Naive thymus-derived CD8-positive, alpha-beta T cell (primary cell): ENCODE results near the gene ZNF804B. TPM values are rescaled to one million over a fixed set of nuclear protein-coding genes. Genes with fewer than 3 reads are reported as not detected.

Experiments
- ATAC-seq, 2 donors: fragments of 150-1000 bp; cut with Tn5 transposase in 1 of 2; sonication (Bioruptor Pico), chemical (Tn5 transposase) in 1 of 2; 1 replicate in 1 of 2; 2 replicates in 1 of 2; pipeline ENCODE4 v1.10.0; 2021; ENCODE audit warnings: mild to moderate bottlenecking in 2 of 2, moderate library complexity in 2 of 2
- POLR2A ChIA-PET: fragments of 350-600 bp; sonication (Branson Sonifier 250); formaldehyde crosslinking; loops from one replicate; lab custom pipeline; 2021; ENCODE audit warnings: antibody characterized with exemption; lab: Charles Lee
- DNase-seq, 10 donors: peaks; one replicate each; pipeline versions ENCODE4 v3.0.0 to v3.0.0-alpha.2; 2020 to 2022
- H3K27ac Mint-ChIP-seq, 10 donors: one replicate each; pipeline ENCODE4 v1.8.0; 2020 to 2022; ENCODE audit warnings: mild to moderate bottlenecking in 10 of 10, mixed read lengths in 10 of 10, moderate library complexity in 4 of 10, inconsistent platforms in 1 of 10
- H3K27me3 Mint-ChIP-seq, 5 donors: one replicate each; pipeline ENCODE4 v1.8.0; 2021 to 2022; ENCODE audit warnings: mixed read lengths in 5 of 5
- H3K36me3 Mint-ChIP-seq, 3 donors: one replicate each; pipeline ENCODE4 v1.8.0; 2020 to 2022; ENCODE audit warnings: mixed read lengths in 3 of 3, mild to moderate bottlenecking in 2 of 3, inconsistent platforms in 1 of 3
- H3K4me1 Mint-ChIP-seq, 4 donors: one replicate each; pipeline ENCODE4 v1.8.0; 2021 to 2022; ENCODE audit warnings: mixed read lengths in 4 of 4
- H3K4me3 Mint-ChIP-seq, 10 donors: one replicate each; pipeline ENCODE4 v1.8.0; 2020 to 2022; ENCODE audit warnings: mild to moderate bottlenecking in 10 of 10, mixed read lengths in 10 of 10, moderate library complexity in 6 of 10, inconsistent platforms in 1 of 10
- H3K9me3 Mint-ChIP-seq, 9 donors: one replicate each; pipeline ENCODE4 v1.8.0; 2020 to 2022; ENCODE audit warnings: mixed read lengths in 9 of 9, mild to moderate bottlenecking in 3 of 9, inconsistent platforms in 1 of 9, moderate library complexity in 1 of 9
- polyA plus RNA-seq, 3 donors: library from polyadenylated mRNA; unstranded; fragments of 300-500 nt; fragmentation: Illumina TruSeq; gene quantifications; one replicate each; pipeline ENCODE4 v1.2.3, GENCODE V29; 2021
- total RNA-seq, 8 experiments: library from RNA in 2 of 8; stranded (reverse) in 2 of 8; gene quantifications; one replicate each; pipeline ENCODE4 v1.2.3 and lab custom pipeline; 2021 to 2026

ZNF804B gene
- total and polyA plus RNA-seq, 5 experiments from 2014 or later: not detected

GRCh38 chr7:88859288-88859687 is 99.8 kb downstream of the ZNF804B start:
- no peak for ATAC-seq
- POLR2A ChIA-PET: no interaction called here

GRCh38 chr7:88866265-88866863 is 106.9 kb downstream of the ZNF804B start:
- H3K9me3 Mint-ChIP-seq: peaks cover 0 to 10% (median 2%) of the 10 kb centered on the region in 9 donors
- peaks cover 0 to 4% (median 0%) of the 10 kb centered on the region in 3 donors for H3K36me3 Mint-ChIP-seq
- no peak for DNase-seq
- POLR2A ChIA-PET: no interaction called here
- no peak overlapping the region for H3K4me3 Mint-ChIP-seq
- H3K4me1 Mint-ChIP-seq: no peaks in the 10 kb centered on the region
- no peaks in the 10 kb centered on the region for H3K27me3 Mint-ChIP-seq
- no peak overlapping the region for H3K27ac Mint-ChIP-seq
- ATAC-seq: no peak

More at GRCh38 chr7:88859288-88859687, 99.8 kb downstream of the ZNF804B start:
- Mint-ChIP-seq H3K27me3 (peaks cover 0 to 6% (median 0%) of the 10 kb centered on the region in 5 donors), H3K27ac (no peak overlapping the region), H3K9me3 (peaks cover 0 to 6% (median 0%) of the 10 kb centered on the region in 9 donors), H3K36me3 (no peaks in the 10 kb centered on the region), H3K4me1 (no peaks in the 10 kb centered on the region), H3K4me3 (no peak overlapping the region)
- DNase-seq: no peak

- Mint-ChIP-seq H3K27me3 (no peaks in the 10 kb centered on the region), H3K4me1 (no peaks in the 10 kb centered on the region), H3K27ac (no peak overlapping the region), H3K9me3 (peaks cover 0 to 10% (median 4%) of the 10 kb centered on the region in 9 donors), H3K36me3 (peaks cover 0 to 4% (median 0%) of the 10 kb centered on the region in 3 donors), H3K4me3 (no peak overlapping the region)
- no peak for ATAC-seq
- DNase-seq: no peak
- POLR2A ChIA-PET: no interaction called here
These were observed 107.7 kb downstream of the ZNF804B start for GRCh38 chr7:88867158-88867557.

- H3K27me3 Mint-ChIP-seq: no peaks in the 10 kb centered on the region
- H3K36me3 Mint-ChIP-seq: peaks cover 0 to 4% (median 0%) of the 10 kb centered on the region in 3 donors
- POLR2A ChIA-PET: no interaction called here
- ATAC-seq: no peak
- no peak for DNase-seq
- peaks cover 0 to 6% (median 4%) of the 10 kb centered on the region in 9 donors for H3K9me3 Mint-ChIP-seq
- H3K4me3 Mint-ChIP-seq: no peak overlapping the region
- H3K27ac Mint-ChIP-seq: no peak overlapping the region
- no peaks in the 10 kb centered on the region for H3K4me1 Mint-ChIP-seq
These were observed 109.0 kb downstream of the ZNF804B start for GRCh38 chr7:88868456-88868855.

- no peak overlapping the region for H3K27ac Mint-ChIP-seq
- H3K36me3 Mint-ChIP-seq: no peaks in the 10 kb centered on the region
- H3K4me1 Mint-ChIP-seq: no peaks in the 10 kb centered on the region
- no peak overlapping the region for H3K4me3 Mint-ChIP-seq
- no peak for DNase-seq
- H3K27me3 Mint-ChIP-seq: no peaks in the 10 kb centered on the region
- peaks cover 0 to 2% (median 0%) of the 10 kb centered on the region in 9 donors for H3K9me3 Mint-ChIP-seq
- POLR2A ChIA-PET: no interaction called here
- no peak for ATAC-seq
These were observed 121.6 kb downstream of the ZNF804B start for GRCh38 chr7:88881136-88881535.

- peaks cover 0 to 4% (median 0%) of the 10 kb centered on the region in 5 donors for H3K27me3 Mint-ChIP-seq
- H3K36me3 Mint-ChIP-seq: no peaks in the 10 kb centered on the region
- no peaks in the 10 kb centered on the region for H3K4me1 Mint-ChIP-seq
- POLR2A ChIA-PET: no interaction called here
- DNase-seq (no peak), ATAC-seq (no peak)
- no peak overlapping the region for H3K27ac Mint-ChIP-seq
- H3K9me3 Mint-ChIP-seq: peaks cover 0 to 4% (median 0%) of the 10 kb centered on the region in 9 donors
- H3K4me3 Mint-ChIP-seq: no peak overlapping the region
These were observed 125.6 kb downstream of the ZNF804B start for GRCh38 chr7:88885131-88885530.

- H3K27me3 Mint-ChIP-seq: peaks cover 0 to 6% (median 0%) of the 10 kb centered on the region in 5 donors
- H3K4me1 Mint-ChIP-seq: no peaks in the 10 kb centered on the region
- H3K27ac Mint-ChIP-seq: no peak overlapping the region
- H3K9me3 Mint-ChIP-seq: peaks cover 0 to 4% (median 0%) of the 10 kb centered on the region in 9 donors
- ATAC-seq (no peak), DNase-seq (no peak)
- no peak overlapping the region for H3K4me3 Mint-ChIP-seq
- POLR2A ChIA-PET: no interaction called here
- no peaks in the 10 kb centered on the region for H3K36me3 Mint-ChIP-seq
These were observed 129.2 kb downstream of the ZNF804B start for GRCh38 chr7:88888684-88889083.

- Mint-ChIP-seq H3K27me3 (peaks cover 0 to 2% (median 0%) of the 10 kb centered on the region in 5 donors), H3K27ac (no peak overlapping the region), H3K4me3 (no peak overlapping the region), H3K36me3 (no peaks in the 10 kb centered on the region), H3K9me3 (no peaks in the 10 kb centered on the region), H3K4me1 (no peaks in the 10 kb centered on the region)
- DNase-seq: no peak
- POLR2A ChIA-PET: no interaction called here
- ATAC-seq: no peak
These were observed 151.0 kb downstream of the ZNF804B start for GRCh38 chr7:88910516-88910915.

GRCh38 chr7:88912852-88913251 is 153.4 kb downstream of the ZNF804B start:
- Mint-ChIP-seq H3K4me1 (no peaks in the 10 kb centered on the region), H3K27me3 (no peaks in the 10 kb centered on the region), H3K9me3 (no peaks in the 10 kb centered on the region), H3K36me3 (no peaks in the 10 kb centered on the region), H3K27ac (no peak overlapping the region), H3K4me3 (no peak overlapping the region)
- ATAC-seq: no peak
- POLR2A ChIA-PET: no interaction called here
- no peak for DNase-seq

- POLR2A ChIA-PET: no interaction called here
- Mint-ChIP-seq H3K27ac (no peak overlapping the region), H3K4me1 (no peaks in the 10 kb centered on the region), H3K27me3 (no peaks in the 10 kb centered on the region), H3K9me3 (no peaks in the 10 kb centered on the region), H3K36me3 (no peaks in the 10 kb centered on the region), H3K4me3 (no peak overlapping the region)
- DNase-seq (no peak), ATAC-seq (no peak)
These were observed 156.1 kb downstream of the ZNF804B start for GRCh38 chr7:88915615-88916014.

- no peaks in the 10 kb centered on the region for H3K36me3 Mint-ChIP-seq
- H3K27me3 Mint-ChIP-seq: peaks cover 0 to 3% (median 0%) of the 10 kb centered on the region in 5 donors
- H3K9me3 Mint-ChIP-seq: no peaks in the 10 kb centered on the region
- POLR2A ChIA-PET: no interaction called here
- H3K4me3 Mint-ChIP-seq: no peak overlapping the region
- DNase-seq (no peak), ATAC-seq (no peak)
- no peaks in the 10 kb centered on the region for H3K4me1 Mint-ChIP-seq
- H3K27ac Mint-ChIP-seq: no peak overlapping the region
These were observed 160.1 kb downstream of the ZNF804B start for GRCh38 chr7:88919478-88920131.

- POLR2A ChIA-PET: no interaction called here
These were observed 163.4 kb downstream of the ZNF804B start for GRCh38 chr7:88922944-88923343.

GRCh38 chr7:88928276-88928675 is 168.8 kb downstream of the ZNF804B start:
- POLR2A ChIA-PET: no interaction called here
- no peak overlapping the region for H3K27ac Mint-ChIP-seq
- no peaks in the 10 kb centered on the region for H3K4me1 Mint-ChIP-seq
- ATAC-seq (no peak), DNase-seq (no peak)
- peaks cover 0 to 2% (median 0%) of the 10 kb centered on the region in 9 donors for H3K9me3 Mint-ChIP-seq
- H3K27me3 Mint-ChIP-seq: peaks cover 0 to 15% (median 1%) of the 10 kb centered on the region in 5 donors
- H3K36me3 Mint-ChIP-seq: no peaks in the 10 kb centered on the region
- H3K4me3 Mint-ChIP-seq: no peak overlapping the region

More at GRCh38 chr7:88922944-88923343, 163.4 kb downstream of the ZNF804B start:
- no peaks in the 10 kb centered on the region for H3K4me1 Mint-ChIP-seq
- peaks cover 0 to 15% (median 2%) of the 10 kb centered on the region in 5 donors for H3K27me3 Mint-ChIP-seq
- DNase-seq (no peak), ATAC-seq (no peak)
- H3K9me3 Mint-ChIP-seq: no peaks in the 10 kb centered on the region
- H3K27ac Mint-ChIP-seq: no peak overlapping the region
- H3K4me3 Mint-ChIP-seq: no peak overlapping the region
- no peaks in the 10 kb centered on the region for H3K36me3 Mint-ChIP-seq
